ENCODE data around the gene SSC4D. TPM values are rescaled to one million over a fixed set of nuclear protein-coding genes. Genes with fewer than 3 reads are reported as not detected.

The SSC4D gene
- total RNA-seq, 1 experiment from 2014 or later, result 18.1 TPM

DNA sequence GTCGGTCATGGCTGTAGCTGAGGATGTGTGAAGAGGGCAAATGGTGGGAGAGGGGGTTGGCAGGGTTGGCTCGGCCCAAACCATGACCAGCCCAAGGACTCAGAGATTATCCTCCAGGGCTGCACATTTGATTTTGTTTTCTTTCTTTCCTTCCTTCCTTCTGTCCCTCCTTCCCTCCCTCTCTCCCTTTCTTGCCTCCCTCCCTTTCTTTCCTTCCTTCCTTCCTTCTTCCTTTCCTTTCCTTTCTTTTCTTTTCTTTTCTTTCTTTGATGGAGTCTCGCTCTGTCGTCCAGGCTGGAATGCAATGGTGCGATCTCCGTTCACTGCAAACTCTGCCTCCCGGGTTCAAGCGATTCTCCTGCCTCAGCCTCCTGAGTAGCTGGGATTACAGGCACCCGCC, 3.8 kb downstream of the SSC4D start:
- POLR2A ChIA-PET, result no interaction called here
- H3K9me3 Mint-ChIP-seq, result no peaks in the 10 kb centered on the region
- TF ChIP-seq ZNF512 (CRISPR knock-in tag; IDR thresholded peaks at IDR 0.05; ENCODE audit: borderline replicate concordance), result no peak
- TF ChIP-seq, protein P1, sequence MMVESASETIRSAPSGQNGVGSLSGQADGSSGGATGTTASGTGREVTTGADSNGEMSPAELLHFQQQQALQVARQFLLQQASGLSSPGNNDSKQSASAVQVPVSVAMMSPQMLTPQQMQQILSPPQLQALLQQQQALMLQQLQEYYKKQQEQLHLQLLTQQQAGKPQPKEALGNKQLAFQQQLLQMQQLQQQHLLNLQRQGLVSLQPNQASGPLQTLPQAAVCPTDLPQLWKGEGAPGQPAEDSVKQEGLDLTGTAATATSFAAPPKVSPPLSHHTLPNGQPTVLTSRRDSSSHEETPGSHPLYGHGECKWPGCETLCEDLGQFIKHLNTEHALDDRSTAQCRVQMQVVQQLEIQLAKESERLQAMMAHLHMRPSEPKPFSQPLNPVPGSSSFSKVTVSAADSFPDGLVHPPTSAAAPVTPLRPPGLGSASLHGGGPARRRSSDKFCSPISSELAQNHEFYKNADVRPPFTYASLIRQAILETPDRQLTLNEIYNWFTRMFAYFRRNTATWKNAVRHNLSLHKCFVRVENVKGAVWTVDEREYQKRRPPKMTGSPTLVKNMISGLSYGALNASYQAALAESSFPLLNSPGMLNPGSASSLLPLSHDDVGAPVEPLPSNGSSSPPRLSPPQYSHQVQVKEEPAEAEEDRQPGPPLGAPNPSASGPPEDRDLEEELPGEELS (CRISPR knock-in tag; IDR thresholded peaks at IDR 0.05), result no peak
- no peak for TF ChIP-seq NR2C2 (CRISPR knock-in tag; IDR thresholded peaks at IDR 0.05)
- TF ChIP-seq, protein P2, sequence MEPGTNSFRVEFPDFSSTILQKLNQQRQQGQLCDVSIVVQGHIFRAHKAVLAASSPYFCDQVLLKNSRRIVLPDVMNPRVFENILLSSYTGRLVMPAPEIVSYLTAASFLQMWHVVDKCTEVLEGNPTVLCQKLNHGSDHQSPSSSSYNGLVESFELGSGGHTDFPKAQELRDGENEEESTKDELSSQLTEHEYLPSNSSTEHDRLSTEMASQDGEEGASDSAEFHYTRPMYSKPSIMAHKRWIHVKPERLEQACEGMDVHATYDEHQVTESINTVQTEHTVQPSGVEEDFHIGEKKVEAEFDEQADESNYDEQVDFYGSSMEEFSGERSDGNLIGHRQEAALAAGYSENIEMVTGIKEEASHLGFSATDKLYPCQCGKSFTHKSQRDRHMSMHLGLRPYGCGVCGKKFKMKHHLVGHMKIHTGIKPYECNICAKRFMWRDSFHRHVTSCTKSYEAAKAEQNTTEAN (CRISPR knock-in tag; IDR thresholded peaks at IDR 0.05), result no peak
- no peak for TF ChIP-seq JUN (CRISPR knock-in tag; IDR thresholded peaks at IDR 0.05)
- TF ChIP-seq RORB (CRISPR knock-in tag; IDR thresholded peaks at IDR 0.05), result no peak
- no peak for TF ChIP-seq TCF7 (CRISPR knock-in tag; IDR thresholded peaks at IDR 0.05; ENCODE audit: low read depth)
- TF ChIP-seq ATF6 (CRISPR knock-in tag; IDR thresholded peaks at IDR 0.05), result no peak
- TF ChIP-seq, protein P3, sequence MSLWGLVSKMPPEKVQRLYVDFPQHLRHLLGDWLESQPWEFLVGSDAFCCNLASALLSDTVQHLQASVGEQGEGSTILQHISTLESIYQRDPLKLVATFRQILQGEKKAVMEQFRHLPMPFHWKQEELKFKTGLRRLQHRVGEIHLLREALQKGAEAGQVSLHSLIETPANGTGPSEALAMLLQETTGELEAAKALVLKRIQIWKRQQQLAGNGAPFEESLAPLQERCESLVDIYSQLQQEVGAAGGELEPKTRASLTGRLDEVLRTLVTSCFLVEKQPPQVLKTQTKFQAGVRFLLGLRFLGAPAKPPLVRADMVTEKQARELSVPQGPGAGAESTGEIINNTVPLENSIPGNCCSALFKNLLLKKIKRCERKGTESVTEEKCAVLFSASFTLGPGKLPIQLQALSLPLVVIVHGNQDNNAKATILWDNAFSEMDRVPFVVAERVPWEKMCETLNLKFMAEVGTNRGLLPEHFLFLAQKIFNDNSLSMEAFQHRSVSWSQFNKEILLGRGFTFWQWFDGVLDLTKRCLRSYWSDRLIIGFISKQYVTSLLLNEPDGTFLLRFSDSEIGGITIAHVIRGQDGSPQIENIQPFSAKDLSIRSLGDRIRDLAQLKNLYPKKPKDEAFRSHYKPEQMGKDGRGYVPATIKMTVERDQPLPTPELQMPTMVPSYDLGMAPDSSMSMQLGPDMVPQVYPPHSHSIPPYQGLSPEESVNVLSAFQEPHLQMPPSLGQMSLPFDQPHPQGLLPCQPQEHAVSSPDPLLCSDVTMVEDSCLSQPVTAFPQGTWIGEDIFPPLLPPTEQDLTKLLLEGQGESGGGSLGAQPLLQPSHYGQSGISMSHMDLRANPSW (CRISPR knock-in tag; conservative IDR thresholded peaks at IDR 0.05; ENCODE audit: low read depth), result no peak
- TF ChIP-seq RELA (CRISPR knock-in tag; IDR thresholded peaks at IDR 0.05; ENCODE audit: borderline replicate concordance), result no peak
- TF ChIP-seq ZNF219 (CRISPR knock-in tag; IDR thresholded peaks at IDR 0.05; ENCODE audit: borderline replicate concordance), result no peak
- no peak for TF ChIP-seq FOXK1 (CRISPR knock-in tag; IDR thresholded peaks at IDR 0.05)
- TF ChIP-seq, protein P4, sequence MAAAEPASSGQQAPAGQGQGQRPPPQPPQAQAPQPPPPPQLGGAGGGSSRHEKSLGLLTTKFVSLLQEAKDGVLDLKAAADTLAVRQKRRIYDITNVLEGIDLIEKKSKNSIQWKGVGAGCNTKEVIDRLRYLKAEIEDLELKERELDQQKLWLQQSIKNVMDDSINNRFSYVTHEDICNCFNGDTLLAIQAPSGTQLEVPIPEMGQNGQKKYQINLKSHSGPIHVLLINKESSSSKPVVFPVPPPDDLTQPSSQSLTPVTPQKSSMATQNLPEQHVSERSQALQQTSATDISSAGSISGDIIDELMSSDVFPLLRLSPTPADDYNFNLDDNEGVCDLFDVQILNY (CRISPR knock-in tag; IDR thresholded peaks at IDR 0.05), result no peak
- TF ChIP-seq MXD4 (CRISPR knock-in tag; IDR thresholded peaks at IDR 0.05; ENCODE audit: borderline replicate concordance), result no peak
- TF ChIP-seq, protein P5, sequence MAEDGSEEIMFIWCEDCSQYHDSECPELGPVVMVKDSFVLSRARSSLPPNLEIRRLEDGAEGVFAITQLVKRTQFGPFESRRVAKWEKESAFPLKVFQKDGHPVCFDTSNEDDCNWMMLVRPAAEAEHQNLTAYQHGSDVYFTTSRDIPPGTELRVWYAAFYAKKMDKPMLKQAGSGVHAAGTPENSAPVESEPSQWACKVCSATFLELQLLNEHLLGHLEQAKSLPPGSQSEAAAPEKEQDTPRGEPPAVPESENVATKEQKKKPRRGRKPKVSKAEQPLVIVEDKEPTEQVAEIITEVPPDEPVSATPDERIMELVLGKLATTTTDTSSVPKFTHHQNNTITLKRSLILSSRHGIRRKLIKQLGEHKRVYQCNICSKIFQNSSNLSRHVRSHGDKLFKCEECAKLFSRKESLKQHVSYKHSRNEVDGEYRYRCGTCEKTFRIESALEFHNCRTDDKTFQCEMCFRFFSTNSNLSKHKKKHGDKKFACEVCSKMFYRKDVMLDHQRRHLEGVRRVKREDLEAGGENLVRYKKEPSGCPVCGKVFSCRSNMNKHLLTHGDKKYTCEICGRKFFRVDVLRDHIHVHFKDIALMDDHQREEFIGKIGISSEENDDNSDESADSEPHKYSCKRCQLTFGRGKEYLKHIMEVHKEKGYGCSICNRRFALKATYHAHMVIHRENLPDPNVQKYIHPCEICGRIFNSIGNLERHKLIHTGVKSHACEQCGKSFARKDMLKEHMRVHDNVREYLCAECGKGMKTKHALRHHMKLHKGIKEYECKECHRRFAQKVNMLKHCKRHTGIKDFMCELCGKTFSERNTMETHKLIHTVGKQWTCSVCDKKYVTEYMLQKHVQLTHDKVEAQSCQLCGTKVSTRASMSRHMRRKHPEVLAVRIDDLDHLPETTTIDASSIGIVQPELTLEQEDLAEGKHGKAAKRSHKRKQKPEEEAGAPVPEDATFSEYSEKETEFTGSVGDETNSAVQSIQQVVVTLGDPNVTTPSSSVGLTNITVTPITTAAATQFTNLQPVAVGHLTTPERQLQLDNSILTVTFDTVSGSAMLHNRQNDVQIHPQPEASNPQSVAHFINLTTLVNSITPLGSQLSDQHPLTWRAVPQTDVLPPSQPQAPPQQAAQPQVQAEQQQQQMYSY (CRISPR knock-in tag; IDR thresholded peaks at IDR 0.05), result no peak
- no peak for TF ChIP-seq SOX15 (CRISPR knock-in tag; IDR thresholded peaks at IDR 0.05)
- TF ChIP-seq, protein P6, sequence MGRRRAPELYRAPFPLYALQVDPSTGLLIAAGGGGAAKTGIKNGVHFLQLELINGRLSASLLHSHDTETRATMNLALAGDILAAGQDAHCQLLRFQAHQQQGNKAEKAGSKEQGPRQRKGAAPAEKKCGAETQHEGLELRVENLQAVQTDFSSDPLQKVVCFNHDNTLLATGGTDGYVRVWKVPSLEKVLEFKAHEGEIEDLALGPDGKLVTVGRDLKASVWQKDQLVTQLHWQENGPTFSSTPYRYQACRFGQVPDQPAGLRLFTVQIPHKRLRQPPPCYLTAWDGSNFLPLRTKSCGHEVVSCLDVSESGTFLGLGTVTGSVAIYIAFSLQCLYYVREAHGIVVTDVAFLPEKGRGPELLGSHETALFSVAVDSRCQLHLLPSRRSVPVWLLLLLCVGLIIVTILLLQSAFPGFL (CRISPR knock-in tag; IDR thresholded peaks at IDR 0.05; ENCODE audit: borderline replicate concordance), result no peak
- H3K4me3 Mint-ChIP-seq, result no peak overlapping the region
- DNase-seq (ENCODE audit: low spot score), result no peak
- no peak for ATAC-seq
- no peak overlapping the region for H3K27ac Mint-ChIP-seq
- H3K27me3 Mint-ChIP-seq (ENCODE audit: low read depth), result no peaks in the 10 kb centered on the region
- peaks cover 23% of the 10 kb centered on the region for H3K4me1 Mint-ChIP-seq
- CTCF ChIA-PET, result no interaction called here
- H3K36me3 Mint-ChIP-seq, result no peaks in the 10 kb centered on the region

Measured in WTC11 (cell line).